NAMALWA (cell line): ENCODE results near the gene FRMD4A.
"Not testable (repeated sequence)": the region's sequence is repeated elsewhere in the genome, so short reads cannot be mapped to it uniquely, and the experiment has no call there.

Experiments used
- DNase-seq: peaks from one replicate; pipeline ENCODE4 v3.0.0-alpha.2; 2015; ENCODE audit warnings: low spot score

FRMD4A gene

GRCh38 chr10:13978533-13979115, 352.1 kb downstream of the FRMD4A start:
- DNase-seq = no peak

GRCh38 chr10:13977861-13978532, 352.7 kb downstream of the FRMD4A start:
- DNase-seq = no peak

- DNase-seq = no peak
Observed at GRCh38 chr10:13973742-13974141, 357.0 kb downstream of the FRMD4A start.

GRCh38 chr10:13972609-13973008, 358.1 kb downstream of the FRMD4A start:
- DNase-seq = no peak

- no peak for DNase-seq
Observed at GRCh38 chr10:13971601-13972475, 358.9 kb downstream of the FRMD4A start.

GRCh38 chr10:13970957-13971353, 359.8 kb downstream of the FRMD4A start:
- DNase-seq = no peak

GRCh38 chr10:13970236-13970956, 360.3 kb downstream of the FRMD4A start:
- DNase-seq = no peak

GRCh38 chr10:13969792-13970140, 361.0 kb downstream of the FRMD4A start:
- DNase-seq = no peak

- DNase-seq = no peak
Observed at GRCh38 chr10:13969118-13969791, 361.5 kb downstream of the FRMD4A start.

- DNase-seq = no peak
Observed at GRCh38 chr10:13961853-13962252, 368.9 kb downstream of the FRMD4A start.

GRCh38 chr10:13961097-13961496, 369.6 kb downstream of the FRMD4A start:
- no peak for DNase-seq

GRCh38 chr10:13960603-13961002, 370.1 kb downstream of the FRMD4A start:
- no peak for DNase-seq

- DNase-seq = no peak
Observed at GRCh38 chr10:13959443-13960359, 371.0 kb downstream of the FRMD4A start.

GRCh38 chr10:13957856-13958255, 372.9 kb downstream of the FRMD4A start:
- DNase-seq = no peak

GRCh38 chr10:13956826-13957225, 373.9 kb downstream of the FRMD4A start:
- DNase-seq = no peak

- no peak for DNase-seq
Observed at GRCh38 chr10:13955409-13956068, 375.2 kb downstream of the FRMD4A start.

- DNase-seq = not testable (repeated sequence)
Observed at GRCh38 chr10:13954195-13954594, 376.5 kb downstream of the FRMD4A start.

GRCh38 chr10:13953371-13953770, 377.4 kb downstream of the FRMD4A start:
- DNase-seq = no peak

- no peak for DNase-seq
Observed at GRCh38 chr10:13950543-13950939, 380.2 kb downstream of the FRMD4A start.

- no peak for DNase-seq
Observed at GRCh38 chr10:13949844-13950542, 380.7 kb downstream of the FRMD4A start.
